Pancreas (tissue), 10 donors: ENCODE results near the gene BCL3. TPM values are rescaled to one million over a fixed set of nuclear protein-coding genes. Genes with fewer than 3 reads are reported as not detected.
A peak's percentile ranks its signal among the peaks of the same experiment; 100 is the strongest.
"Not testable (repeated sequence)": the region's sequence is repeated elsewhere in the genome, so short reads cannot be mapped to it uniquely, and the experiment has no call there.

ENCODE experiments used
- ATAC-seq, 4 donors: fragments of 200-7000 bp; cut with Tn5 transposase; one replicate each; pipeline versions ENCODE4 v1.8.0 to v1.9.1; 2020; ENCODE audit warnings: mild to moderate bottlenecking in 4 of 4, moderate library complexity in 4 of 4
- DNase-seq, 6 donors: peaks; one replicate each; pipeline ENCODE4 v3.0.0-alpha.2; 2020
- FAIRE-seq: peaks from 2 replicates; lab custom pipeline; 2012; peaks lifted over from hg19 to GRCh38; lab: Jason Lieb, UNC
- H3K27ac ChIP-seq, 4 donors: fragments of 200-600 bp; sonication (generic); 1 replicate in 3 of 4; 2 replicates in 1 of 4; pipeline versions ENCODE4 v1.5.0 to v1.8.0; 2020
- H3K27me3 ChIP-seq, 4 donors: fragments of 200-600 bp; one replicate each; pipeline ENCODE4 v1.8.0; 2021
- H3K36me3 ChIP-seq, 3 donors: fragments of 200-600 bp; sonication (generic) in 1 of 3; one replicate each; pipeline versions ENCODE4 v1.5.0 to v1.8.0; 2020 to 2021
- H3K4me1 ChIP-seq, 3 donors: fragments of 200-600 bp; one replicate each; pipeline ENCODE4 v1.8.0; 2021
- H3K4me3 ChIP-seq, 4 donors: fragments of 200-600 bp; sonication (generic) in 2 of 4; one replicate each; pipeline versions ENCODE4 v1.5.0 to v1.8.0; 2020 to 2021
- H3K9me3 ChIP-seq, 4 donors: fragments of 200-600 bp; one replicate each; pipeline ENCODE4 v1.8.0; 2021
- CTCF ChIP-seq, 4 donors: fragments of 200-600 bp; sonication (generic) in 3 of 4; IDR thresholded peaks; one replicate each; pipeline versions ENCODE4 v1.5.0 to v1.8.0; 2021; ENCODE audit warnings: antibody characterized with exemption in 4 of 4
- WGBS, 2 donors: extraction: QIAGEN DNeasy Blood & Tissue Kit; methylation state at CpG; one replicate each; pipeline ENCODE4 v1.1.7; 2013; 5-methylcytosine and 5-hydroxymethylcytosine counted together
- intact Hi-C, 3 donors: fragments of 100-400 bp; cut with DNase I; formaldehyde crosslinking; loops; one replicate each; pipeline versions ENCODE4 v1.11.1 to v1.14.2; 2022
- polyA plus RNA-seq, 2 donors: library from polyadenylated mRNA; stranded (reverse); fragments of 200-250 nt; gene quantifications; one replicate each; pipeline ENCODE4 v1.2.3, GENCODE V29; 2013
- total RNA-seq, 6 donors: library from RNA; stranded (reverse); fragmentation: NEBNext Ultra II Directional in 4 of 6; extraction: Animal tissue kit (Norgen Biotek cat#: 25700) in 4 of 6; gene quantifications; one replicate each; pipeline versions ENCODE4 v1.2.1 to v1.2.4, GENCODE V29; 2021 to 2023
- donor health status: healthy with polysubstance abuse.
- donor health status: DM: no; HTN: no; CAD: no; lungs with moderate emphysema.
- donor health status: DM: no; HTN: no; CAD: no.
- donor health status: control.
- donor health status: control.
- donor health status: Bipolar disorder and iron deficiency.
- donor health status: DM: yes; HTN: yes; CAD: no.
- donor health status: DM: no; HTN: no; CAD: no.
- donor health status: DM: no; HTN: no; CAD: no.
- donor health status: DM: yes; HTN: yes; CAD: no.

Gene BCL3
- total and polyA plus RNA-seq, 8 donors, result 13.9 to 113 (median 36.5) TPM

- H3K4me3 ChIP-seq, result no peak overlapping the region
- ATAC-seq (no peak), FAIRE-seq (no peak), DNase-seq (no peak)
- intact Hi-C loops, result no loop called here
- H3K9me3 ChIP-seq, result no peaks in the 10 kb centered on the region
- no peaks in the 10 kb centered on the region for H3K36me3 ChIP-seq
- no peaks in the 10 kb centered on the region for H3K27me3 ChIP-seq
- 95 to 96% methylated on average over 20 of the region's 20 CpGs for WGBS, 2 donors
- no peaks in the 10 kb centered on the region for H3K4me1 ChIP-seq
- H3K27ac ChIP-seq, result no peak overlapping the region
- no peak for TF ChIP-seq CTCF (IDR thresholded peaks at IDR 0.05)
Observed at GRCh38 chr19:44707794-44708193, 40.7 kb upstream of the BCL3 start.

DNA sequence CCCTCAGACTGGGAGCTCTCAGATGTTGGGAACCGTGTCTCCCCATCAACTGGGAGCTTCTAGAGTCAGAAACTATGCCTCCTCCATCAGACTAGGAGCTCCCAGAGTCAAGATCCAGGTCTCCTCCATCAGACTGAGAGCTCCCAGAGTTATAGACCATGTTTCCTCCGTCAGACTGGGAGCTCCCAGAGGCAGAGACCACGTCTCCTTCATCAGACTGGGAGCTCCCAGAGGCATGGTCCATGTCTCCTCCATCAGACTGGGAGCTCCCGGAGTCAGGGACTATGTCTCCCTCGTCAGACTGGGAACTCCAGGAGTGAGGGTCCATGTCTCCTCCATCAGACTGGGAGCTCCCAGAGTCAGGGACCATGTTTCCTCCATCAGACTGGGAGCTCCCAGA lies 39.6 kb upstream of the BCL3 start:
- Histone ChIP-seq H3K27me3 (no peaks in the 10 kb centered on the region), H3K4me1 (no peaks in the 10 kb centered on the region), H3K27ac (no peak overlapping the region), H3K9me3 (no peaks in the 10 kb centered on the region), H3K36me3 (no peaks in the 10 kb centered on the region), H3K4me3 (no peak overlapping the region)
- no peak for TF ChIP-seq CTCF (IDR thresholded peaks at IDR 0.05)
- ATAC-seq (no peak), FAIRE-seq (no peak), DNase-seq (no peak)
- WGBS, 2 donors, result 84 to 91% methylated on average over 5 of the region's 5 CpGs
- intact Hi-C loops, result no loop called here

DNA sequence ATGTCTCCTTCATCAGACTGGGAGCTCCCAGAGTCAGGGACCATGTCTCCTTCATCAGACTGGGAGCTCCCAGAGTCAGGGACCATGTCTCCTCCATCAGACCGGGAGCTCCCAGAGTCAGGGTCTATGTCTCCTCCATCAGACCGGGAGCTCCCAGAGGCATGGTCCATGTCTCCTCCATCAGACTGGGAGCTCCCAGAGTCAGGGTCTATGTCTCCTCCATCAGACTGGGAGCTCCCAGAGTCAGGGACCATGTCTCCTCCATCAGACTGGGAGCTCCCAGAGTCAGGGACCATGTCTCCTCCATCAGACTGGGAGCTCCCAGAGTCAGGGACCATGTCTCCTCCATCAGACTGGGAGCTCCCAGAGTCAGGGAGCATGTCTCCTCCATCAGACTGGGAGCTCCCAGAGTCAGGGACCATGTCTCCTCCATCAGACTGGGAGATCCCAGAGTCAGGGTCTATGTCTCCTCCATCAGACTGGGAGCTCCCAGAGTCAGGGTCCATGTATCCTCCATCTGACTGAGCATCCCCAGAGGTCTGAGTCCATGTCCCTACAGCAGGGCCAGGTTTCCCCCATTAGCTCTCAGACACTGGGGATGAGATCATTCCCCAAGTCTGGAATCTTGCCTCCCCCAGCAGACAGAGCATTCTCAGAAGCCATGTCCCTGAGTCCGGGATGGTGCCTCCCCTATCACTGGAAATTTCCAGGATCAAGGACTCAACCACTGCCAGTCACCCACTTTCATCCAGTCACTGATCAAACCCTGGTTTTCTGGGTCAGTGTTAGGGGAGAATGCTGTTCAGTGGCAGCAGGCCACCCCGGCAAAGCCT lies 38.9 kb upstream of the BCL3 start:
- DNase-seq, H3K36me3 ChIP-seq, ATAC-seq, H3K4me3 ChIP-seq, intact Hi-C loops, FAIRE-seq, H3K4me1 ChIP-seq, H3K9me3 ChIP-seq, H3K27me3 ChIP-seq, H3K27ac ChIP-seq: not testable (repeated sequence)
- WGBS, 2 donors, result 84 to 90% methylated on average over 4 of the region's 4 CpGs

DNA sequence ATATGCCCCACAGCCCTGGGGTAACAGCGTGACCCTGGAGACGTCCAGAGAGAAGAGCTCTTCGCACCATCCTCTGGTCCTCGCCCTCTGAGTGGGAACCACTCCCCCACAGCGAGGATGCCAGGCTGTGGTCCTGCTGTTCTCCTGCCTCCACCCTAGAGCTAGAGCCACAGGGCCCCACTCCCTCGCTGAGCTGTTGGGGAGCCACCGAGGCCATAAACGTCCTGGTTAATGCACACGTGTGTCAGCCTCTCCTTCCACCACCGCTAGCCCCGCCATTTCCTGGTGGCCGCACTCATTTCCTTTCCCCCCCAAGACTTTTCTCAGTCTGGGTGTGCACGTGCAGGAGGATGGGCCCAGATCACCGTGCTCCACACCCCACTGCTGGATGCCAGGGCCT lies 38.0 kb upstream of the BCL3 start:
- H3K27me3 ChIP-seq, result no peaks in the 10 kb centered on the region
- TF ChIP-seq CTCF (IDR thresholded peaks at IDR 0.05), result no peak
- 81 to 91% methylated on average over 14 of the region's 14 CpGs for WGBS, 2 donors
- H3K9me3 ChIP-seq, result no peaks in the 10 kb centered on the region
- intact Hi-C loops, result no loop called here
- DNase-seq (peak in 1 of 6 donors; percentile 46), ATAC-seq (no peak), FAIRE-seq (no peak)
- no peak overlapping the region for H3K27ac ChIP-seq
- no peaks in the 10 kb centered on the region for H3K36me3 ChIP-seq
- no peak overlapping the region for H3K4me3 ChIP-seq
- H3K4me1 ChIP-seq, result no peaks in the 10 kb centered on the region

GRCh38 chr19:44712864-44713515 lies 35.5 kb upstream of the BCL3 start:
- peaks cover 4 to 9% (median 5%) of the 10 kb centered on the region in 3 donors for H3K4me1 ChIP-seq
- FAIRE-seq, result no peak
- no peak for TF ChIP-seq CTCF (IDR thresholded peaks at IDR 0.05)
- intact Hi-C loops, result no loop called here
- no peak overlapping the region for H3K4me3 ChIP-seq
- no peak for DNase-seq
- no peaks in the 10 kb centered on the region for H3K9me3 ChIP-seq
- ATAC-seq, result peak in 3 of 4 donors; percentile 11 to 68 (median 64)
- WGBS, 2 donors, result 65 to 67% methylated on average over 4 of the region's 4 CpGs
- no peaks in the 10 kb centered on the region for H3K27me3 ChIP-seq
- H3K27ac ChIP-seq, result no peak overlapping the region
- no peaks in the 10 kb centered on the region for H3K36me3 ChIP-seq
